NOMO-1 treated with dmso at 0.1 percent for 144 hours (cell line): ENCODE measurements around the gene LGSN.
"Not testable (repeated sequence)": the region's sequence is repeated elsewhere in the genome, so short reads cannot be mapped to it uniquely, and the experiment has no call there.

Source experiments
- DNase-seq: peaks from one replicate; lab custom pipeline; 2025; ENCODE audit not compliant: unreplicated experiment; lab: John Stamatoyannopoulos, UW

The LGSN gene

GRCh38 chr6:63307581-63308246 lies 12.1 kb downstream of the LGSN start:
- peak; percentile 59 for DNase-seq

- DNase-seq: no peak
Measured at GRCh38 chr6:63306420-63306819, 13.4 kb downstream of the LGSN start.

DNA sequence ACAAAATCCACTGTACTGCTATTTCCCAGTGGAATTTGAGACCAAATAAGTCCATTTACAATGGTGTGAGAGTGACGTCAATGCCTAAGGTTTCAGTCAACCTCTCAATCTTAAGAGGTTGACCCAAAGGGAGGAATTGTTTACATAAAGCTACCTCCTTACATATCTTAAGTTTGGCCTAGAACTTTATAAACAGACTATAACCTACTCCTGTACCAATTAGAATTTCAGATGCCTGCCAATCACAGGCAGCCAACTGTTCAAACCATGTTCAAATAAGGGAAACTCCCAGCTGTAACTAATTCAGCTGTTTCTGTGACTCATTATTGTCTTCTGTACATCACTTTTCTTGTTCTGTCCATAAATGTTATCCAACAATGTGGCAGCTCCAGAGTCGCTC lies 14.5 kb downstream of the LGSN start:
- DNase-seq: no peak

DNA sequence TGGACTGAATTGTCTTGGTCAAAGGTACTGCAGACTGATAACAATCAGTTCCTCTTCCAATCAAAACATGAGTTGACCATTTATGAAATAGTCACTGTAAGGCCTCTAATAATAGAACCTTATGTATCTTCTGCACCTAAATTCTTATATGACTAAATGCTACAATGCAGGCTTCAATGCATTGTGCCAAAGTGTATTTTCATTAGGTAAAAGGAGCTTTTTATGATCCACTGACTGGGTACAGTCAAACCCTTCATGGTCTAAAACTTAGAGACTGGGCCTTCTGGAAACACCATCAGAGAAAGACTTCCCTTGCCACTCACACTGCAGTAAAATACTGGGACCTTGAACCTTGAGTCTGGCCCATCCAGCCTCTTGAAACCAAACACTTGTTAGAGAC lies 16.3 kb downstream of the LGSN start:
- no peak for DNase-seq

DNA sequence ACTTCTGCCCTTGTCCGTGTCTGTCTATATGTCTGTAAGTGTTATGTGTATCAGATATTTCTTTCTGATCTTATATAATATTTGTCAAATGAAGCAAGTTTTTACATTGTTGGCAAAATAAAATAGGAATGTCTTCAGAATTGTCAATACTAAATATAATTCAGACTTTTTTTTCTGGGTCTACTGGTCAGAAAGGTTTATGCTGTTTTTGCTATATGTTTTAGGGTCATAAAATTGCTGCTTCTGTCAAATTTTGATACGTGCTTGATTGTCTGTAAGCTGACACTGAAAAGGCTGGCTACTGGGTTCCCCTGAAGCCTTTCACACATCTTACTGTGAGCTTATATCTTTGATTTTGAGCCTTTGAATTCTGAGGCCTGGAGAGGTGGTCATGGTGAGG lies 20.1 kb downstream of the LGSN start:
- no peak for DNase-seq

DNA sequence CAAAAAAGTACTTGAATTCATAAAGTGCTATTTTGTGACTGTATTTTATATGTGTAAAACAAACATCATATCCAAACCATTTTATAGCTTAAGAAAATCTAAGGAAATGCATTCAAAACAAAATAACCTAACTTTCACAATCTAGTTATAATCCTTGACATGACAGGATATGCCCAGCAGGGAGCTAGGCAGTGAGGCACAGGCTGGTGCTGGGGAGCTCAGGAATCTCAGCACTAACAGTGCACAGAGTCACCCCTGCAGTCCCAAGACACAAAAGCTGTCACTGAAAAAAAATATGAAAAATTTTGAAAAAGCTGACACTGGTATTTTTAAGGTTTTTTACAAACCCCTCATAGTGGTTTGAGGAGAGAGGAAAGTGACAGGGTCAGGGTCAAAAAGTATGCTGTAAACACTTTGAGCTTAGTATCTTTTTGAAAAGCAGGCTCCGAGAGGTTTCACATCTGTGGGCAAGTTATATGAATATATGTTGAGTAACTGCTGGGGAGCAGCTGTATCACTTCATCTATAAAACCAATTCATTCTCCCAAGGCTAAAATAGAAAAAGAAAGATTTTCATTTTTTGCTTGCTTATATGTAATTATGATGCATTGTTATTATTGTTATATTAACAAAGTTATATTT lies 24.1 kb downstream of the LGSN start:
- no peak for DNase-seq

GRCh38 chr6:63290492-63291058 lies 29.2 kb downstream of the LGSN start:
- no peak for DNase-seq

GRCh38 chr6:63289269-63289872 lies 30.4 kb downstream of the LGSN start:
- DNase-seq: no peak

DNA sequence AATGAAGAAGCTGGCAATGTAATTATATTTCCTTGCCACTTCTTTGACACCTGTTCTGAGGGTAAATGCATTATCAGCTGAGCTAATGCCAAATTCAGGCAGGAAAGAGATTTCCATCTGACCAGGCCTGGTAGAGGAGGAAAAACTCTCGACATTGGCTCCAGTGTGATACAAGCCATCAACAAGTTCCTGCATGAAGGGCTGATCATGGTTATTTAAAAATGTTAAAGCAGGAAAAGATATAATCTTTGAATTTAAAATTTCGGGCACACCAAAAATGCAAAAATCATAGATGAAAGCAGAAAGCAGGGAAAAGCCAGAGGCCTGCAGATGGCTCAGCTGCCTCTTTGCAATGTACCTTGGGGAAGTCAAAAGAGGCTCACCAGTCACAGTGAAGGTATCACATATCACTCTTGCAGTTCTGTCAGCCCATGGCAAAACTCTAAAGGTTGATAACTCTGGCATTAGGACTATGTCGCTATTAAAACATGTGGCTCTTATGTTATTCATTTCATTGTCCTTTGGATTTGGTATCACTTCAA lies 39.1 kb downstream of the LGSN start:
- no peak for DNase-seq

GRCh38 chr6:63278916-63279315 lies 40.9 kb downstream of the LGSN start:
- no peak for DNase-seq

DNA sequence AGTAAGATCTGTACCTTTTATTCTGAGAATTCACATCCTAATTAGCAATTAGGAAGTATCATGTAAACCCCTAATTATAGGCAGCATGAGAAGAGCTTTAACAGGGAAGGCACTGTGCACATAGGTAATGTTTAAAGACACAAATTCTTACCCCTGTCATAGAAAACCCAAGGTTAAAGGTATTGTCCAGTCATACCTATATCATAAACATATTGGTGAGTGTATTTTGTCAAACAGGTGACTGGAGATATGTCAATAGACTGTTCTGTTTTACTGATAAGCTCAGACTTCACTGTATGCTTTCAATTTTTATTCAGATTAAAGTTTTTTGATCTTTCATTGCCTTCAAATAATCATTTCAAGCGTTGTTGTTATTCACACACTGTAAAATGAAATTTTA lies 43.8 kb downstream of the LGSN start:
- DNase-seq: no peak

- not testable (repeated sequence) for DNase-seq
Measured at GRCh38 chr6:63274795-63275430, 44.9 kb downstream of the LGSN start.

GRCh38 chr6:63272397-63272796 lies 47.4 kb downstream of the LGSN start:
- no peak for DNase-seq

- DNase-seq: no peak
Measured at GRCh38 chr6:63269470-63269869, 50.3 kb downstream of the LGSN start.

GRCh38 chr6:63268574-63268973 lies 51.2 kb downstream of the LGSN start:
- DNase-seq: no peak

DNA sequence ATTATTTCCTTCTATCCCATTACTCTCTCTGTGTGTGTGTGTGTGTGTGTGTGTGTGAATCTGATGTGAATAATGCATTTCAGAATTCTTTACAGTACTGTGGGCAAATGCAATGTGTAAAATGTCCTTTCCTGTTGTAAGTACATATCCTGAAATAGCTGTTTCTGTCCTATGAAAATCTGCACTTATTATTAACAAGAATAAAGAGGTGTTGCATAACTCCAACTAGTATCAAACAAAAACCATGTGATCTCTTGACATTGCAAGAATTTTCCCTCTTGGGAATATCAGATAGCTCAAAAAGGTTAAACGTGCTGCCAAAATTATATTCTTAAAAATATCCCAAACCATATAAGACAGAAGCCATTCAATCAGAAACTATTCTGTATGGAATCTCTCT lies 52.0 kb downstream of the LGSN start:
- no peak for DNase-seq

GRCh38 chr6:63267046-63267445 lies 52.7 kb downstream of the LGSN start:
- DNase-seq: no peak

GRCh38 chr6:63263444-63263843 lies 56.3 kb downstream of the LGSN start:
- no peak for DNase-seq

DNA sequence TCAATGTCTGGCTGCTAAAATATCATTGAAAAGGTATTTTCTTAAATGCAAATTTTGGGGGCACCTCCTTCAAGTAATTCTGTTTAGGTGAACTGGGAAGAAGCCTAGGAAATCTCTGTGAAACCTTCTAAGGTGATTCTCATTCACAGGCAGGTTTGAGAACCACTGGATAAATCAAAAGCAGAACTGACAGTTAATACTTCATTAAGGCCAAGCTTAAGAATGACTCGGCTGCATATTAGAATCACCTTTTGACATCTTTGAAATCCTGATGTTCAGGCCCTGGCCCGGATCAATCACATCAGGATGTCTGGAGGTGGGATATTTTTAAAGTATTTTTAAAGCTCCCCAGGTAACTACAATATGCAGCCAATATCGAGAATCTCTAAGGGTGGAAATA lies 58.0 kb downstream of the LGSN start:
- no peak for DNase-seq

DNA sequence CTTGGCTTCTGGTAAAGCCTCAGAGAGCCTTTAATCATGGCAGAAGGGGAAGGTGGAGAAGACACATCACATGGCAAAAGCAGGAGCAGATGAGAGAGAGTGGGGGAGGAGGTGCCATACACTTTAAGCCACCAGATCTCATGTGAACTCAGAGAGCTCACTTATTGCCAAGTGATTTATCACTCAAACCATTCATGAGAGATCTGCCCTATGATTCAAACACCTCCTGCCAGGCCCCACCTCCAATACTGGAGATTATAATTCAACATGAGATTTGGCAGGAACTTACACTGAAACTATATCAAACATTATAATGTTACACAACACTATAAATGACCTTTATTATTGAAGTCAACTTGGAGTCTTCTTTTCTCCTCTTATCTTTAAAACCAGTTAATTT lies 60.6 kb downstream of the LGSN start:
- DNase-seq: no peak

DNA sequence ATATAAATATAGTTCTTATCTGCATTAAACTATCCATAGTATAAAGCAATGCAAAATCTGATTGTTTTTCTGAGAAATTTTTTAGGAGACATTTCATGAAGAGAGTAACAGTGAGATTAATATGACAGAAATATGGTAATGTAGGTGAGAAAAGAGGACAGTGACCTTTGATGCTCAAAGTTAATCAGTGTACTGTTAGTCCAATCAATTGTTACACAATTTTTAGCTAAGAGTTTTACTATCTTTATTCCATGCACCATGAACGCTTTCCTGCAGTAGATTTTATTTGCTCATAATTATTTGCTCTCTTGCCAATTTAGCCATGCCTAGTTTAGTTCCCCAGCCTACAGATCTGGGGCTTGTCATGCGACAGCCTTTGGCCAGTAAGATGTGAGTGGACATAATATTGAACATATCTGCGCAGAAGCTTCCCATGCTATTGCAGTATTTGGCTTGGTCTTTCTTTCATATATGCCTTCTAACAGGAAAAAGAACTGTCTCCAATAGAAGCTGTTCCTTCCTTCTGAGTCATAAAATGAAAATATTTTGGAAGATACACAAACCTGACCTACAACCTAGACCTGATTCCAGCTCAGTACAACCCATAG lies 69.8 kb downstream of the LGSN start:
- no peak for DNase-seq
